Daoy (cell line): Measurements from ENCODE around the gene UNG. TPM values are rescaled to one million over a fixed set of nuclear protein-coding genes. Genes with fewer than 3 reads are reported as not detected.
"Not testable (repeated sequence)": the region's sequence is repeated elsewhere in the genome, so short reads cannot be mapped to it uniquely, and the experiment has no call there.

Source experiments
- DNase-seq: peaks from one replicate; pipeline ENCODE4 v3.0.0-alpha.2; 2015; ENCODE audit warnings: low read depth
- total RNA-seq: library from RNA; depleted of rRNA; stranded (reverse); fragments of >200 nt; shearing (Covaris generic); gene quantifications from 2 replicates; pipeline ENCODE4 v1.2.3, GENCODE V29; 2014; rRNA removed

The UNG gene
- total RNA-seq = 48.4 and 97.2 TPM in 2 replicates

DNA sequence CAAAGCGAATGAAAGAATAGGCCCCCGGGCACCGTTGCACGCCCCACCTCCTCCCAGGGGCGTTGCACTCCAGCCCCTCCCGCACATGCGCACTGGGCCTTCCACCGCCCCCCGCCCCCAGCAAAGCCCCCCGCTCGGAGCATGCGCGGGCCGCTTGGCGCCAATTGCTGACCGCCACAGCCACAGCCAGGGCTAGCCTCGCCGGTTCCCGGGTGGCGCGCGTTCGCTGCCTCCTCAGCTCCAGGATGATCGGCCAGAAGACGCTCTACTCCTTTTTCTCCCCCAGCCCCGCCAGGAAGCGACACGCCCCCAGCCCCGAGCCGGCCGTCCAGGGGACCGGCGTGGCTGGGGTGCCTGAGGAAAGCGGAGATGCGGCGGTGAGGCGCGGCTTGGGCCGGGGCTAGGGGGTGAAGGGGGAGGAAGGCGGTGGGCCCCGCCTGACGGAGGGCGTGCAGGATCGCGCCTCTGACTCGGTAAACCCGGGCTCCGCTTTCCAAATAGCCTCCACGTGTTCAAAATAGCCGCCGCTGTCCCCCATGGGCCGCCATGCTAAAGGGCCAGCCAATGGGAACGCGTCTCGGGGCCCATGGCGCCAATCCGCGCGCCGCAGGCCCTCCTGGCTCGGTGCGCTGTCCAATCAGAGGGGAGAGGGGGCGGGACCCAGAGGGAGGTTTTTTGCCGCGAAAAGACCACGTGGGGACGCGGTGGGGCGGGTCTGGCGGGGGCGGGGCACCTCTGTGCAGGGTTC lies at the start of gene UNG:
Gene UNG, plus strand, starts transcription at position 163 of the 748 bp plus-strand sequence. Its CDS starts 83 bp downstream, at position 246.
- DNase-seq = peak; percentile 98

DNA sequence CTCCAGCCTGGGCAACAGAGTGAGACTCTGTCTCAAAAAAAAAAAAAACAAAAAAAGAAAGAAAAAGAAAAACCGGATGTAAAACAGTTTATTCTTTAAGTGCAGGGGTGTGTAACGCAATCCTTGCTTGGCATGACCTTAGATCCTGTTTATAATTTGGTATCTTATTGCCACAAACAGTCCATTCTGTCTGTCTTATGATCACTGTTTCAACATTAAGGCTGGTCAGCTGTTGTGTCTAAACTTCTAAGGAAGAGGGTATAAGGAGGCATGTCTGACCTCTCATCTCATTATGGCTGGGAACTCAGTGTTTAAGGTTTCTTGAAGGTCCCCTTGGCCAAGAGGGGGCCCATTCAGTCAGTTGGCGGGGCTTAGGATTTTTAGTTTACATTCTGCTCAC lies 48.7 kb upstream of the UNG start:
- not testable (repeated sequence) for DNase-seq

DNA sequence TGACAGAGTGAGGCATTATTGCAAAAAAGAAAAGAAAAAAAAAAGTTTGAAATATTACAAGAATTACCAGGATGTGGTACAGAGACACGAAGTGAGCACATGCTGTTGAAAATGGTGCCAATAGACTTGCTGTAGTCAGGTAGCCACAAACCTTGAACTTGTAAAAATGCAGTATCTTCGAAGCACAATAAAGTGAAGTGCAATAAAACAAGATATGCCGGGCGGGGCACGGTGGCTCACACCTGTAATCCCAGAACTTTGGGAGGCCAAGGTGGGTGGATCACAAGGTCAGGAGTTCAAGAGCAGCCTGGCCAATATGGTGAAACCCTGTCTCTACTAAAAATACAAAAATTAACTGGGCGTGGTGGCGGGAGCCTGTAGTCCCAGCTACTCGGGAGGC lies 47.6 kb upstream of the UNG start:
- DNase-seq = not testable (repeated sequence)

DNA sequence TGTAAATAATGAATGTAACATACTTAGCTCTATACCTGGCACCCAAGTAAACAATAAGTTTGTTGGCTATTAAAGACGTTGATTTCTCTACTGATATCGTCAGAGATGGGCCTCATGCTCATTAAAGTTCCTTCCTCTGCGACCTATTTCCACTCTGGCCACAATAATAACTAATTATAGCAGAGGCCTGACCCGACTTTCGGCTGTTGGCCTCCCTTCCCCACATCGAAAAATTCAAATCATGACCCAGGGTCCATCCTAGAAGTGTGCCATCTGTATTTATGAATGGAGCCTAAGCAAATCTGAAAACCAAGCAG lies 45.3 kb upstream of the UNG start:
- no peak for DNase-seq

DNA sequence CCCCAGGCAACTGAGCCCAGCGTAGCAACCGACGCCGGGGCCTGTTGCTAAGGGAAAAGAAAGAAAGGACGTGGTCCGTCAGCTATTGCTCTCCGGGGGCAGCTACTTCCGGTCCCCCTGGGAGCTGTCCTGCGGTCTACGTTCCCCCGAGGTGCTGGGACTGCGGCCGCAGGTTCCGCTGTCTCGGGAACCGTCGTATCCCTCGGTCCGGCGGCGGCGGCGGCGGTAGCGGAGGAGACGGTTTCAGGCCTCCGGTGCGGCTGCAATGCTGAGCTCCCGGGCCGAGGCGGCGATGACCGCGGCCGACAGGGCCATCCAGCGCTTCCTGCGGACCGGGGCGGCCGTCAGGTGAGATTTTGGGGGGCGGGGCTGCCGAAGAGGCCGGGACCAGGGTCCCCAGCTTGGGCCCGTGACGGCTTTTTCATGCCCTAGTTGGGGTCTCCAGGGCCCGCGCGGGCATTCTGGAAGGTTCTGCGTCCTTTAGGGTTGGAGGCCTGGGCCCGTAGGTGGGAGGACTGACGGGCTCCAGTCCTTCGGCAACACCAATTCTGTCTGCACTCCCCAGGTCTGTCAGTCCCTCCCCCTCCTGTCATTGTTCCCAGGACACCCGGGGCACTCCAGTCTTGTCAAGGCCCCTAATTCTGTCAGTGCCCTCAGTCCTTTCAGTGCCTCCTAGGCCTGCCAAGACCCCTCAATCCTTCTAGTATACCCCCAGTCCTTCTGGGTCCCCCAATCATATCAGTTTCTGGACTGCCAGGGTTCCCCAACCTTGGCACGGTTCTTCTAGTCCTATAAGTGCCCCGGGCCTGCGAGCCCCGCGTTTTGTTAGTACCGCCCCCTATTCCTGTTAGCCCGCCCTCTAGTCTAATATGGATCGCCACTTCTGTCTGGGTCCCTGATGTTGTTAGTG lies 44.7 kb upstream of the UNG start, which contains the start of gene USP30:
Gene USP30, plus strand, starts transcription at position 163 of the 910 bp plus-strand sequence. Its CDS starts 103 bp downstream, at position 266.
- DNase-seq = peak; percentile 85

DNA sequence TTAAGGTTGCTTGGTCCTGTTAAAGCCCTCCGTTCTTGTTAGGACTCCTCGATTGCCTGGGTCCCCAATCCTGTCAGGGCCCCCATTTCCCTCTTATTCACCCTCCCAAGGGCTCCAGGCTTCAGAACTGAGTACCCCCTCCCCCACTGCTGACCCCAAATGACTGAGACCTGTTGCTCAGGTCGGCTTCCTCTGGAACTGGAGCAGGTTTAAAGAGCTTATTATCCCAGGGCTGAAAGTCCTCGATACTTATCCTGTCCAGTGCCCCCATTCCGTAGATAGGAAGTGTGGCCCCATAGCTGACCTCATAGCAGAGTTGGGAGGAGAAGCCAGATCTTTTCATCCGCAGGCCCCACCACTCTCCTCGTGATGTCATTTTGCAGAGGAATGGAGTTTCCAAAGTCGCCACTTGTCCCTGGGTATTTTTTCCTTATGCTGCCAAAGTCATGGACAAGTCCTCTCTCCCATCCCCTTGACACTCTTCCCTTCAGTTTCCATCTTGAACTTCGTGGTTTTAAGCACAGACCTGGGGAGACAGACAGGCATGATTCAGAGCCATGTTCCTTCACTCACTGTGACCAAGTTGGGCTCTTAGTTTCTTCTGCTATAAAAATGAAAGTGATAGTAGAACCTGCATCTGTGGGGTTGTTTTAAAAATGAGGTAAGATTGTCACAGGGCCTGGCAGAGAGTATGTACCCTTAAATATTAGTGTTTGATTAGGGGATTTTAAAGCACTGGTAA lies 43.8 kb upstream of the UNG start:
- no peak for DNase-seq

DNA sequence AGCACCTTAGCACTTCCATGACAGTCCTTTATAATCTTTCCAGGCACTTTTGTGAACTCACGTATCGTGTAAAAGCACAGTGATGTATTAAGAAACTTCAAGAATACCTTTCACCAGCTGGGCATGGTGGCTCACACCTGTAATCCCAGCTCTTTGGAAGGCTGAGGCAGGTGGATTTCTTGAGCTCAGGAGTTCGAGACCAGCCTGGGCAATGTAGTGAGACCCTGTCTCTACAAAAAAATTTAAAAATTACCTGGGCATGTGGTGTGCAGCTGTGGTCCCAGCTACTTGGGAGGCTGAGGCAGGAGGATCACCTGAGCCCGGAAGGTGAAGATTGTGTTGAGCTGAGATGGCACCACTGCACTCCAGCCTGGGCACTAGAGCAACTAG lies 43.3 kb upstream of the UNG start:
- not testable (repeated sequence) for DNase-seq

DNA sequence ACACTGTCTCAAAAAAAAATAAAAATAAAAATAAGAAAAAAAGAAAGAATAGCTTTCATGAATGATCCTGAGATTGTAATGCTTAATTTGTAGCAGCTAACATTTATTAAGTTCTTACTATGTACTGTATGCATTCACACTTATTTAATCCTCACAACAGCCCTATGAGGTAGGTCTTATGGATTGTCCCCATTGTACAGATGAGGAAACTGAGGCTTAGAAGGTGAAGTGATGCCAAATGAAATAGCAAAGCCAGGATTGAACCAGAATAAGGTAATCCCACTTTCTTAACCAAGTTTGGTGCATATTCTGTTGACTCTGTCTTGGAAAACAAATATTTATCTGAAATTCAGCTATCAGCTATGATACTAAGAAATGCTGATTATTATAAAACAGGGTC lies 42.9 kb upstream of the UNG start:
- no peak for DNase-seq

DNA sequence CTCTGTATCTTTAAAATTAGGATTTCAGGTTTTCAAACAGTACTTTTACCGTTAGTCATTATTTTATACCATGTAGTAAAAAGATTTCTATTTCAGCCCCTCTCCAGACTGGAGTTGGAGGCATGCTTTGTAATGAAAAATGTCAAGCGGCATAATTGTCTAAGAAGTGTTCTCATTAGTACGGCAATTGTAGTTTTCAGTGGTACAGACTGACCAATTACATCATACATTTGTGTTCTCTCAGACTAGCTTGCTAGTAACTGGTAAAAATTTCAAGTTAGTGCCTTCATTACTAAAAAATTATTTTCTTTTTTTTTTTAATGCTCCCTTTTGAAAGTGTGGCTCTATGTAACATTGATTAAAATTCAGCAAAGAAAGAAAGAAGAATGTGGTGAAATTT lies 40.5 kb upstream of the UNG start:
- no peak for DNase-seq

DNA sequence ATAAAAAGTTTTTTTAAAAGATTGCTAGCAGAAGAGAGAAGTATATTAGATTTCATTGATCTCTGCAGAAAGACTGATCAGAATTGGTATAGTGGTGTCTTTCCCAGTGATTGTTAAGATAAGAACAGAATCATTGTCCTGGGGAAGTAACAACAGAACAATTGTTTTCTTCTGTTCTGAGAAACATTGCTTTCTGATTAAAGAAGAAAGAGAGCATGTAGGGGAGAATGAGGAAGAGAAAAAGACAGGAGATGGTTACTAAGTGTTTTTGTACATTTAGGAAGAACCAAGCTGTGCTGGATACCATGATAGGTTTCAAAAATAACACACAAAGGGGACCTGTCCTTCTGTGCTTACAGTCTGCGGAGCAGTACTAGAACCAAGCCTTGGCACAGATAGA lies 40.0 kb upstream of the UNG start:
- no peak for DNase-seq

DNA sequence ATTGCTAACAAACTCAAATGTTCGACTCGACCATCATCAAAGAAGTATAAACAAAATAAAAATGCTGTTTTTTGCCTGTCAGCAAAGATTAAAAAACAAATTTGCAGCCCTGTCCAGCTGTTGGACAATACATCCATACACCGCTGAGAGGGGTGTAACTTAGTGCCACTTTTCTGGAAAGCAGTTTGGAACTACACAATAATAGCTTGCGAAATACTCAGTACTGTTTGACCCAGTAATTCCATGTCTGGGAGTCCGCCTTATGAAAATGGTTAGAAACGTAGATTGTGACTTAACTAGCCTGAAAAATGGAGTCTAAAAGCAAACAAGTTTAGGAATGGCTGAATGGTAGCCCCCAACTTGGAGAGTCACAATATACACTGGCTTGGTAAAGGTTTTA lies 38.6 kb upstream of the UNG start:
- DNase-seq = no peak

DNA sequence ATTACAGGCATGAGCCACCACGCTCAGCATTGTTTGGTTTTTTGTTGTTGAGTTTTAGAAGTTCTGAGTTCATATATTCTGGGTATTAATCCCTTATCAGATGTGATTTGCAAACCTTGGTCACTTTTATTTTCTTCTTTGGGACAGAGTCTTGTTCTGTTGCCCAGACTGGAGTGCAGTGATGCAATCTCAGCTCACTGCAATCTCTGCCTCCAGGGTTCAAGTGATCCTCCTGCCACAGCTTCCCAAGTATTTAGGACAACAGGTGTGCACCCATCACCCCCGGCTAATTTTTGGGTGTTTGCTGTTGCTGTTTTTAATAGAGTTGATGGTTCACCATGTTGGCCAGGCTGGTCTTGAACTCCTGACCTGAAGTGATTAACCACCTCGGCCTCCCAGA lies 33.3 kb upstream of the UNG start:
- DNase-seq = no peak

DNA sequence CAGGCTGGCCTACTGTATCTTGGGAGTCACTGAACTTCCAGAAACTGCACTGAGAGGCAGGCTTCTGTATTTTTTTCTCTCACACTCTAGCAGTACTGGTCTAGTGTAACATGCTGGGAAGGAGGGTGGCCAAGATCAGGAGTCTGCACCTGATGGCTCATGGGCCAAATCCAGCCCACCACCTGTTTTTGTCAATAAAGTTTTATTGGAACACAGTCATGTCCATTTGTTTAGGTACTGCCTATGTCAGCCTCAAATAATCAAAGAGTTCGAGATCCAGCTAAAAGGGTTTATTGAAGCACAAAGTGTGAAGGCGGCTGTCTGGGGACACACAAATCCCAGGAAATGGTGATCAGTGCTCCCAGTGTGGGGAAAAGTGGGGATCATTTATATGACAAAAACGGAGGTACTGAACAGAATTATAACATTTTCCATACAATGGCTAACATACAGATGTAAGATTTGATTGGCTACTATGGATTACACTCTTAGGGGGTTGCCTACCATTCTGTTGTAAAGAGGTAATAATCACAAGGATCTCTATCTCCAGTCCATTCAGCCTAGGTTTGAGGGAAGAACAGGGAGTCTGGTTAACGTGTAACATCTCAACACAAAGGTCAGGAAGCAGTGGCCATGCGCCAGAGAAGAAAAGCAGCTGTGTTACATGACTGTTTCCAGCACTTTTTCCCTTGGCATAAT lies 32.1 kb upstream of the UNG start:
- DNase-seq = no peak

DNA sequence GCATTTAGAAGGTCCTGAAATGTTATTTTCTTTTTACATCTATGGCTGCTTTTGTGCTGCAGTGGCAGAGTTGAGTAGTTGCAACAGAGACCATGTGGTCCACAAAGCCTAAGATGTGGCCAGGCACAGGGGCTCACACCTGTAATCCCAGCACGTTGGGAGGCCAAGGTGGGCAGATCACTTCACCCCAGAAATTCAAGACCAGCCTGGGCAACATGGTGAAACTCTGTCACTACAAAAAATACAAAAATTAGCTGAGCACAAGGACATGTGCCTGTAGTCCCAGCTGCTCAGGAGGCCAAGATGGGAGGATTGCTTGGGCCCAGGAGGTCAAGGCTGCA lies 31.6 kb upstream of the UNG start:
- DNase-seq = no peak

DNA sequence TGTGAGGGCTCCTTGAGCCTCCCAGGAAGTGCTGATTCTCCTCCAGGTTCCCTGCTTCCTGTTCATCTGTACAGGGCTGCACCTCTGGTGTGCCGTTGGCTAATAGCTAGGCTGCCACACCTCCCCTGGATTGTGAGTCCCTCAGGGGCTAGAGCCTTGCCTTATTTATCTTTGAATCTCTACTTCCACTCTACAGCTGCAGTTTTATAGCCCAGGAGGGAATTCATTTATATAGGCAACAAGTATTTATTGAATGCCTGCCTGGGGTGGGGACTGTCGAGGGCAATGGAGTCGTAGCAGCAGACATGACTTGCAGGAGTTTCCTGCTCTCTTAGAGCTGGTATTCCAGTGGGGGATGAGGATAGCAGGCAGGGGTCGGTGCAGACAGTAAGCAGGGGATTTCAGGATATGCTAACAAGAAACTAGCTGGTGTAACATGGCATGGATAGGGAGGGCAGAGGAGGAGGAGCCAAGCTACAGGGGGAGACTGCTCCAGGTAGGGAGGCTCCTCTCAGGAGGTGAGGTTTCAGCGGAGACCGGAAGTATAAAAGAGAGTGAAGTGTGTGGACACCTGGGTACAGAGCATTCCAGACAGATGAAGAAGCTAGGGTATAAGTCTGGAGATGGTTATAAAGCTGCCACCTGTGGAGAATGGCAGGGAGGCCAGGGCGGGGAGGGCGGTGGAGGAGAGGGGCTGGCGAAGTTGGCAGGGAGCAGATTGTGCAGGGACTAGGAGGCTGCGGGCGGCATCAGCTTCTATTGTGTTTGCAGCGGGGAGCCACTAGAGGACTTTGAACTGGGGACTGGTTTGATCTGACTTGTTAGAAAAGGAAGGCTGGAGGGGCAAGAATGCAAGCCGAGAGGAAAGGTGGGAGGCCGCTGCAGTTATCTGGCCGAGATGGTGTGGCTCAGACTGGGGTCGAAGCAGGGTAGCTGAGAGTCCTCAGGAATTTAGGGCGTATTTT lies 27.8 kb upstream of the UNG start:
- no peak for DNase-seq

DNA sequence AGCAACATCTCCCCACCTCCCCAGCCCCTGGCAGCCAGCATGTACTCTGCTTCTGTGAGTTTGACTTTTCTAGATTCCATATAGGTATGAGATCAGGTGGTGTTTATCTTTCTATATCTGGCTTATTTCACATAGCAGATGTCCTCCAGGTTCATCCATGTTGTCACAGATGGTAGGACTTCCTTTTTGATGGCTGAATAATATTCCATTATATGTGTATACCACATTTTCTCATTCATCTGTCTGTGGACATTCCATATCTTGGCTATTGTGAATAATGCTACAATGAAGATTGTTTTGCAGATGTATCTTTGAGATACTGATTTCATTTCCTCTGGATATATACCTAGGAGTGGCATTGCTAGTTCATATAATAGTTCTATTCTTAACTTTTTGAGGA lies 22.5 kb upstream of the UNG start:
- DNase-seq = no peak

DNA sequence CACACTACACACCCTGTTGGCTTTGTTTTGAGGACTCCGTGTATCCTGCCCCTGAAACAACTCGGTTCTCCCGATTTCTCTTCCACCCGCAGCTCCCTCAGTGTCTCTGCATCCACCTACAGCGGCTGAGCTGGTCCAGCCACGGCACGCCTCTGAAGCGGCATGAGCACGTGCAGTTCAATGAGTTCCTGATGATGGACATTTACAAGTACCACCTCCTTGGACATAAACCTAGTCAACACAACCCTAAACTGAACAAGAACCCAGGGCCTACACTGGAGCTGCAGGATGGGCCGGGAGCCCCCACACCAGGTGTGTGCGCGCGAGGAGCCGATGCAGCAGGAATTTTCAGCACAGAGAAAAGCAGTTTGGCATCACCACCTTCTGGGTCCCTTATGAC lies 14.6 kb upstream of the UNG start:
- DNase-seq = no peak

DNA sequence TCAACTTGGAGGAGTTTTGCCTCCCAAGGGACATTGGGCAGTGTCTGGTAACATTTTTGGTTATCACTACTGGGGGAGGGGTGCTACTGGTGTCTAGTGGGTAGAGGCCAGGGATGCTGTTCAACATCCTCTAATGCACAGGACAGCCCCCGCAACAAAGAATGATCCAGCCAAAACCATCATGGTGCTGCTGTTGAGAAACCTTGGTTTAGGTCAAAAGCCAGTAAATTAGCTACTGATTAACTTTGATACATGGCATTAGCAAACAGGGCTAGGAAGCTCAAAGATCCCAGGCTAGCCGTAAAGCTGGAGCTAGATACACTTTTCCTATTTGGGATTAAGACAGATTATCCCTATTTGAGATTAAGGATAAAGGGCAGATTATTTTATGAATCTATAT lies 13.0 kb upstream of the UNG start:
- no peak for DNase-seq

DNA sequence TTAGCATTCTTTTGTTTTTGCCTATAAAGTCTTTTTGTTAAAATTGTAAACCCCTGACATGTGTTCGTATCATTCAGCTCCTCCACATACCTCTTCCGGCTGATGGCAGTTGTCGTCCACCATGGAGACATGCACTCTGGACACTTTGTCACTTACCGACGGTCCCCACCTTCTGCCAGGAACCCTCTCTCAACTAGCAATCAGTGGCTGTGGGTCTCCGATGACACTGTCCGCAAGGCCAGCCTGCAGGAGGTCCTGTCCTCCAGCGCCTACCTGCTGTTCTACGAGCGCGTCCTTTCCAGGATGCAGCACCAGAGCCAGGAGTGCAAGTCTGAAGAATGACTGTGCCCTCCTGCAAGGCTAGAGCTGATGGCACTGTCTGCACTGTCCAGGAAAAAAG lies 11.8 kb upstream of the UNG start:
- DNase-seq = no peak

DNA sequence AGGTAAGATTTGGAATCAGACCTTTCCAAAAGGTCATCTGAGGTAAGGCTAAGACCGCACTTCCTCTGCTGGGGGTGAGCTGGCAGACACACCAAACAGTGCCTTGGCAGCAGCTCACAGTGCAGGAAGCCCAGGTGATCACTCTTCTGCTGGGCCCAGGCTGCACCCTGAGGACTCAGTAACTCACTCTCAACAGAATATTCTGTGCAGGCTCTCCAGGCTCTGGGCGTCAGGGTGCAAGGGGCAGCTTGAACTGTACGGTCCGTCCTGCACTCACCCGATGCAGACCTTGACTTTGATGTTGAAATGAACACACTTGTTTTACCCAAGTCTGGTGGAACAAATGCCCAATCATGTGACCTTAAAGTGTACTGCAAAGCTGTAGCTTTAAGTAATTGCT lies 10.1 kb upstream of the UNG start:
- DNase-seq = no peak

DNA sequence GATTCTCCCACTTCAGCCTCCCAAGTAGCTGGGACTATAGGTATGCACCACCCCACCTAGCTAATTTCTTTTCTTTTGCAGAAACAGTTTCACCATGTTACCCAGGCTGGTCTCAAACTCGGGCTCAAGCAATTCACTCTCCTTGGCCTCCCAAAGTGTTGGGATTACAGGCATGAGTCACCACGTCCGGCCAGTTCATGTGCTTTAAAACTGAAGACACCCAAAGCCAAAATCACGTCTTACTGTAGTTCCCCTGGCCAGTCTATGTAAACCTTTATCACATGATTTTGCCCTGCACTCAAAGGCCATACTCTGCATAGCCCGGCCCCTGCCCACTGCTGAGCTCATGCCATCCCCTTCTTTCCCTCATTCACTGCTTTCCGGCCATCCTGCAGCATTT lies 8.6 kb upstream of the UNG start:
- DNase-seq = no peak
